Activated T-helper 1 cell treated with anti-CD3 and anti-CD28 coated beads, Interleukin-2, amount 50 U/mL, for 16 hours (primary cell): ENCODE measurements around the gene ABCA1.
"Not testable (repeated sequence)": the region's sequence is repeated elsewhere in the genome, so short reads cannot be mapped to it uniquely, and the experiment has no call there.

Experiments
- DNase-seq, 2 donors: peaks; one replicate each; pipeline ENCODE4 v3.0.0-alpha.2; 2020; ENCODE audit warnings: low read depth in 1 of 2, low spot score in 1 of 2

The ABCA1 gene

DNA sequence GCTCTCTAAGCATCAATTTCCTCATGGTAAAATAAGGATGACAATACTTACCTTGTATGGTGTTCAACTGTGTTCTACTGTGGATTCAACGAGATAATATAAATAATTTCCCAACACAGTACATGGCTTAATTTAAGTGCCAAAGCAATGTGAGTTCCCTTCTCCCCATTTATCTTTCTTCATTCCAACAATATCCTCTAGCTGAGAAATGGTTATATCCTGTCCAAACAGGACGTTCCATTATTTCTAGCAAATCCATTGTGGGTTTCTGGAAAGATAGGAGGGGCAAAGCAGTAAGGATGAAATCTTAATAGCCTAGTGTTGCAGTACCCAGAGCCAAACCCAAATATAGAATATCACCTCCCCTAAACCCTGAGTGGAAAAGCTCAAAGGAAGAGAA, 22.0 kb downstream of the ABCA1 start:
- DNase-seq, result no peak

DNA sequence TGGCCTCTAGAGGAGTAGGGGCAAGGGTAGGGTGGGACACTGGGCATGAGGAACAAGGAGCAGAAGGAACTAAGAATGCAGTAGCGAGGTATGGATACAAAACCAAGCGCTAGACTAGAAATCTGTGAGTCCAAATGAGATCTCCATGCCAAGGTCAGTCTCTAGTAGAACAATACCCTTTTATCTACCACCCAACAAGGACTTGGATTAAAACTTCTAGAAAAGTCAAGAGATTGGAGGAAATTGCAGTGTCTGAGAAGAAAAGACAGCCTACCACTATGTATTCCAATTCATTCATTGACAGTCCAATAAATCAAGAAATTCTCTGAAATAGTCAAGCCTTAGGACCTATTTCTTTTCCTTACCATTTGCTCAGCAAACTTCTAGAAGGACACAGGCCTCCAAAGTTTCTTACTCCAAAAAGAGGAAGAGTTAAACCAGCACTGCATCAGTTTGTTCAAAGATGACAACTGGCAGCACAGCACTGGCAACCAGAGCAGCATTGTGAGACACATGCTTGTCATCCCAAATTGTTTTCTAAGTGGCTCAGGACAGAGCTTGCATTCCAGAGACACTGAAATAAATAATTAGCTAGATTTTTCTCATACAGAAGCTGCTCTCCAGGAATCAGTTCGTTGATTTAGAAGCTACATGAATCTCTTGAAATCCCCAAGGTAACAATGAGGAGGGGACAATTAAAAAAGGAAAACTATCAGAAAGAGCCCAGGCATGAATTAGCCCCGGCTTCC, 22.6 kb downstream of the ABCA1 start:
- no peak for DNase-seq

DNA sequence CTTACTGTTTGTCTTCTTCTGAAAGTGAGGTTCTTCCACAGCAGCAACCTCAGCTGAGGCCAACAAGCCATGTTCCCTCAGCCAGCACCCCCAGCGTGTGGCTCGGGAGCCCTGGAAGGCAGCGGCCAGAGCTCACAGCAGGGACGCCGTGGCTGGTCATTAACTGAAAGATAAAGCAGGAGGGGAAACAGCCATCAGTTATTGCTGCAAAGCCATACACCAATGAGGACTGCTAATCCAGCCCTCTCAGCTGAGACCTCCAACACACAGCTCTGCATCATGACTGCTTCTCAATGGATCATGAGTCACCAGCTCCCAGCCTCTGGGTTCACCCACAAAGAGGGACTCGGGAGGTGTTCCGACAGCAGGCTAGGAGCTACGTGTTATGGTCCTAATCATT, 24.3 kb downstream of the ABCA1 start:
- DNase-seq, result no peak

DNA sequence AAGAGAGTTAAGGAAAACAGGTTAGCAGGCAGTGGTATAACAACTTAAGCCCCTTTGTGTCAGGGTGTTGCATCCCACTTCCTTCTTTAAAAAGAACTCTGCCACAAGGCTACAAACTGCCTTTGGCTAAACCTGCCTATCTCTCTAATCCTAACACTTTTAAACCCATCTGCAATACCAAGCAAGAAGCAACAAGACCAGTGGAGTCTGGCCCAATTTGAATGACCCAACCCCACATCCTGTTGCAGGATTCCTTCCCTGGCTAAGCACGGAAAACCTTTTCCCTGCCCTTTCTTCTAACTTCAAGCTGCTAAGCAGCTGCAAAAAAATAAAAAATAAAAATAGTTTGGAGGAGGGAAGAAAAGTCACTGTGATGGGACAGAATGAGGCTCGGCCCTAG, 27.1 kb downstream of the ABCA1 start:
- no peak for DNase-seq

DNA sequence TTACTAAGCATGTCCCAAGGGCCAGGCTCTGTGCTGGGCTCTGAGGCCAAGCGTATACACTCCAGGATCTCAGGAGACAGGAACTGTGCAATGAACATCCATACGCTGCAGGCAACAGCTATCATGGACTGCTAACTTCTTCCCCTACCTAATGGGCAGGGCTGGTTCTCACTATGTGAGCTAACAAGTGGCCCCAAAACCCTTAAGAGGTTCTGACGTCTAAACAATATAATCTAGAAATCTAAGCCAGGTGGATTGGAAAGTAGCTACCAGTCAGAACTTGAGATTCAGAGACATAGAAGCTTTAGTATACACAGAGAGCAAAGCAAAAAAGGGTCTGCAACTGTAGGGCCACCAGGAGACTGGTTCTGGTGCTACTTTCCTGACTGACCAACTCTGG, 27.6 kb downstream of the ABCA1 start:
- no peak for DNase-seq

DNA sequence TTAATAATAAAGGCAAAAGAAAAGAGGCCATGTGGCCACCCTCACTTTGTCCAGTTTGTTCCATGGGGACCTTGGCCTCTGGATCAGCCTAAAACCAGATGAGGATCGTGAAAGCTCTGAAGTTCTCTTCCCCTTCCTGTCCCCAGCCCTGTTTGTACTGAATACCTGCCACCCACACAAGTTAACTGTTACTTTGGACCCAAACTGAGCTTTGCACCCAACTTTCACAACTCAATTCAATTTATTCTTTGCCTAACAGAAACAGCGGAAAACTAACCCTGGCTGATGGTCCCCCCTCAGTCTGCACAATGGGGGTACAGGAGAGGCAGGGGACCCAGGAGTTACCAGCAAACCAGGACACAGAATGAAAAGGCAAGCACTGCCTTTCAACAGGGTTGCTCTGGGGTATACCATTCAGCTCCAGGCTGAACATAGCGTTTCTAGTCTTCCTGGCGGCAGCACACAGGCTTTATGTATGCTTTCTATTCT, 28.2 kb downstream of the ABCA1 start:
- no peak for DNase-seq

DNA sequence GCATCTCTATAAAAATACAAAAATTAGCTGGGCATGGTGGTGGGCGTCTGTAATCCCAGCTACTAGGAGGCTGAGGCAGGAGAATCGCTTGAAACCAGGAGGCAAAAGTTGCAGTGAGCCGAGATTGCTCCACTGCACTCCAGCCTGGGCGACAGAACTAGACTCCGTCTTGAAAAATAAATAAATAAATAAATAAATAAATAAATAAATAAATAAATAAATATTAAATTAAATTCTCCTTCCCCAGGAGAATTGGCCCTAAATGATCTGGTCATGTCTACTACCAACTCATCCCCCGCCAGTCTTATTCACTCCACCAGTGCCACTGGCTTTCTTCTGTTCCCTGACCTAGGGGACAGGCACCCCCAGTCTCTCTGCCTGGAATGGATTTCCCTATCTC, 29.6 kb downstream of the ABCA1 start:
- DNase-seq, result not testable (repeated sequence)

DNA sequence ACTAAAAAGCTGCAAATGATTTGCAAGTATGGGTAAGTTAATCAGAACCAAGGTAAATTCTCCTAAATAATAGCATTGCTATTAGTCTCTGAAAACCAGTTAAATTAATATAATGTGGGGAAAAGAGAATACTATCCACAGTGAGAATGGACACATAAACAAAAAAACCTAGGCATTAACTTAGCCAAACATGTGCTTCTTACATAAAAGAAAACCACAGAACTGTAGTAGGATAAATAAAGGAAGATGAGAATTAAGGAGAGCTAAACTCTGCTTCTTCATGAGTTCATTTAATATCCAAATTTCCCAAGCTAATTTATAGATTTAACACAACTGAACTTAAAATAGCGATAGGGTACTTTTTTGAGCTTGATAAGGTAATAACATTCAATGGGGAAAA, 31.8 kb downstream of the ABCA1 start:
- DNase-seq, result no peak

DNA sequence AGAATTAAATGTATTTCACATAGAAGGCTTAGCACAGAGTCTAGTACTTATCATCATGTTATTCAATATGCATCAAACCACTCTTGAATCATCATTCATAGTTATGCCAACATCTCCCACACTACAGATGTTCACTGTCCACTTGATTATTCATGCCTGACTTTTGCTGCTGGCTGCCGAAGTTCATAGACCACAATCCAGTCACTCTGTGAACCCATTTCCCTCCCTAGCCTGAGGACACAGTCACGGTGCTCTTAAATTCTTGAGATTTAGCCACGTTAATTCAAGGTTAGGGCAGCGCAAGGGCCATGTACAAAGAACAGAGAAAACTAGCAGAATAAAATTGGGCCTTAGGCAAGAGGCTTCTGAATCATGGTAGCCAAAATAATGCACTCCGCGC, 32.4 kb downstream of the ABCA1 start:
- no peak for DNase-seq

DNA sequence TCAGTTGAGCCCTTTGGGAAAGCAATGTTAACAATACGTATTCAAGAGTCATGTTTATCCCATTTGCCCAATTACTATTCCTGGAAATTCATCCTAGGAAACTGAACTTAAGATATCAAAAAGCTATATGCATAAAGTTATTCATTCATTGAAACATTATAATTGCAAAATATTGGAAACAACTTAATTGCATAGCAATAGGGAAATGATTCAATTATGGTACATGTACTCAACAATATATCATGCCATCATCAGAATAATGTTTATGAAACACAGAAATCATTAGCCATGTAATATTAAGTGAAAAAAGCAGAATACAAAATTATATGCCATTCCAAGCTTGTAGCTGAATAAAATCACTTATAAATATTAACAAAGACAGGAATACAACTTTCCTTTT, 35.3 kb downstream of the ABCA1 start:
- DNase-seq, result no peak

DNA sequence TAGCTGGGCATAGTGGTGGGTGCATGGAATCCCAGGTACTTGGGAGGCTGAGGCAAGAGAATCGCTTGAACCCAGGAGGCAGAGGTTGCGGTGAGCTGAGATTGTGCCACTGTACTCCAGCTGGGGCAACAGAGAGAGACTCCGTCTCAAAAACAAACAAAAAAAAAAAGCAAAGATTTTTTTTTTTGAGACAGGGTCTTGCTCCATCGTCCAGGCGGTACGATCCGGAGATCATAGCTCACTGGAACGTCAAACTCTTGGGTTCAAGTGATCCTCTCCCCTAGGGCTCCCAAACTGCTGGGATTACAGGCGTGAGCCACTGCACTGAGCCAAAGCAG, 37.6 kb downstream of the ABCA1 start:
- DNase-seq, result no peak

DNA sequence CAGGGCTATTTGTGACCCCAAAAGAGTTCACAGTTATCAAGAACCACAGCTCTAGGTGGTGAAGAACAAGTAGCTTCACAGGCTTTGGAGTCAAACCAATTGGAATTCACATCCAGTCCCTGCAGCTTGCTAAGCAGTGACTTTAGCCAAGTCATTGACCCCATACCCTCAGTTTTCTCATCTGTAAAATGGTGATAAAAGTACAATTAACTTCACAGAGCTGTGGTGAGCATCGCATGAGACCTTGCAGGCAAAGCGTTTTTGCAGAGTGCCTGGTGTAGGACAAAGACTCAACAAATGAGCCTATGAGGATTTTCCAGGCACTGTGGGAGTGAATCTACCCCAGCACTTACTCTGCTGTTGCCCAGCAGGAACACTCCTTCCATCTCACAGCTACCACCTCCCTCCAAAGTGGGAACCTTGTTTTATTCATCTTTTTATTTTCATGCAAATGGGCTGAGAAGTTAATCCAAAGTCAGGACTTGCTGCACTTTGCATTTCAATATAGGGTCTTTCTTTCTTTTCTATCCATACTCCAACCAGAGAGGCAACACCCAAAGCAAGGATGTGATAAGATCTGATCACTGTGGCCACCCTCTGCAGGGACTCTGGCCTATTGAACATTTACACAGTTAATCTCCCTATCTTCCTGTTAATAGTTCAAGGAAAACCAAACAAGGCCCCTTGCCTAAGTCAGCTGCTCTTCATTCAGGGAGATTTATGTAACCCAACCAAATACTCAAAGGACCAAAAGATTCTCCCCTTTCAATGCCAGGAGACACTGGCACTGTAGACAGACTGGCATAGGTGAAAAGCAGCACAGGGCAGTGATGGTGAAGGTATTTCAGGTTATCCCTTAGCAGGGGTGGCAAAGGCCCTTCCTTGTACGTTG, 41.9 kb downstream of the ABCA1 start:
- no peak for DNase-seq

DNA sequence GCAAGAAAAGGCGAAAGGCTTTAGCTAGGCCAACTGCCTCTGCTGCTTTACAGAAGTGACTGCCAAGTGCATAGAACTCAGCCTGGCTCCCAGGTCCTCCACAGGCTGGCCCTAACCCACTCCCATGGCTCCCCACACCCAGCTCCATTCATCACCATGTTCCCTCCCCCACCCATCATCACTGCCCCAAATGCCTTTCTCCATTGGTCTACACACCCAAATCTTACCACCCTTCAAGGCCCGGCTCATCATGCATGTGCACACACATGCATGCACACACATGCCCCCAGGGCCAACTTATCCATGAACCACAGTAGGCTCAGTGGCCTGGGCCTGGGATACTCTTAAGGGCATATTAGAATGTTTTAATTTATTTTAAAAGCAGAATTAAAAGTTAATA, 44.8 kb downstream of the ABCA1 start:
- DNase-seq, result no peak

DNA sequence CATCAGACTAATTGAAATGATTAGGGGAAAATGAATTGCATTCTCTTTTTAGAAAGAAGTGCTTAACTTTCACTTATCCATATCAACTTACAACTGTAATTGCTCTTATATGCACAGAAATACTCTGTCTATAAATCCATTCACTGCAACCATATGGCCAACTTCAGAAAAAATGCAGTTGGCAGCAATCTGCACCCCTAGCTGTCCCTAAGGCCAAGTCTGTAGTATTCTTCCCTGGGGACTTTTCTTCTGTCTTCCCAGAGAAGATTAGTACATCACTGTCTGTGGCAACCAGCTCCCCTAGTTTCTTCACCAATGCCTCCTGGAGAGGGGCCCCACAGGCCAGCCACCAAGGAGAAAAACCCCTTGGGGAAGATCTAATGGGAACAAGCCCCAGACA, 45.4 kb downstream of the ABCA1 start:
- no peak for DNase-seq

DNA sequence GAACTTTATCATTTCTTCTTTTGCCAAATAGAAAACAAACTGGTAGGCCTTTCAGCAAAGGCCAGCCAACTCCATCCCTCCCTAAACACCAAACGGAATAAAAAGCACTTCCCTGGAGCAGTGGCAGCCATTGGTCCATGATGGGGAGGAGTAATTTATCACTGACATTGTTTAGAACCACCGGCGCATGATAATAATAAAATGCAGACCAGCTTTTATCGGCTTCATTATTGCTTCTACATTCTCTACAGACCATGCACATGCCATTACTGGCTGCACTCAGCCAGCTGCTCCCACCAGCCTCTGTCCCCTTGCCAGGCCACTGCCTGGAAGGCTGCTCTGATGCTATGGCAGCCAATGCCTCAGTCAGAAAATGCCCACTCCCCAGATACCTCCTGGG, 45.9 kb downstream of the ABCA1 start:
- DNase-seq, result no peak

DNA sequence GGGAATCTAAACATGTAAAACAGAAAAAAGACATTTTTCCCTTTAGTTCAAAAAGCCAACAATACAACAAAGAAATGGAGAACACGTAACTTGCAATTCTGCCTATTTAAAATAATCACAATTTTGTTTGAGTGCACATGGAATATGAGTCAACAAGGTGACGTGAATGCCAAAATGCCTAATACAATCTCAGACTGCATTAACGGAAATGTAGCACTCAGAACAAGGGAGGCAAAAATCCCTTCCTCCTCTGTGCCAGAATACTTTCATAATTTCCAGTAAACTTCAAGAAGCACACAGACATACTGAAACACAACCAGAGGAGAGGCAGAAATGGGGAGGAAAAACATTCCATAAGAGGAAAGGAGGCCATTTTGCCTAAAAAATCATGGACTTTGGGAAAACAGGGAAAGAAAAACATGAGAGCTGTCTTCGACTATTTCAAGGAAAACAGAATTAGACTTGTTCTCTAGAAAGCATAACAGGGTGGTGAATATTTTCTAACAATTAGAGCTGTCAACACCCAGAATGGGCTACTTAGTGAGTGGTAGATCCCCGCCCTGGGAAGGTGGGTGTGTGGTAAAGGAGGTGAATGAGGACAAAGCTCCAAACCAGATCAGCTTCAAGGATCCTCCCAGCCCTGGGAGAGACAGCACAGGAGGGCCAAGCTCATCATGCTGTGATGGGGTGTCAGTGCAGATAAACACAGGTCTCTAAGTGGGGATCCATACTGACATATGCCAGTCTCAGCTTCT, 48.2 kb downstream of the ABCA1 start:
- DNase-seq, result no peak

DNA sequence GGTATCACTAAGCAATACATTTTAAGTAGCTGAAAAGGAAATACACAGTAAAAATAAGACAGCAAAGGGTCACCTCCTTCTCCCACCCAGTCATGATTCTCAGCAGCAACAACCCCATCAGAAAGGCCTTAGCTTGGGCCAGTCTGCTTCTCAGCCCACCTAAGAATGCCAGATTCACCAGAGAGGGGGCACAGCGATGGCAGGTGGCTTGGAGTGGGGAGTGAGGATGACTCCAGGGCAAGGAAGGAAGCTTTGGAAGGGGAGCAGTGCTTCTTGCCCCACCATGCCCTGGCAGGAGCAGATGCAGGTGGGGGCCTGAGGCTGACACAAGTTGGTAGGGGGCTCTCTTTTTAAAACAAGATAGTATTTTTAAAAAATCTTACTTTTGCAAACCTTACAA, 51.4 kb downstream of the ABCA1 start:
- DNase-seq, result no peak

DNA sequence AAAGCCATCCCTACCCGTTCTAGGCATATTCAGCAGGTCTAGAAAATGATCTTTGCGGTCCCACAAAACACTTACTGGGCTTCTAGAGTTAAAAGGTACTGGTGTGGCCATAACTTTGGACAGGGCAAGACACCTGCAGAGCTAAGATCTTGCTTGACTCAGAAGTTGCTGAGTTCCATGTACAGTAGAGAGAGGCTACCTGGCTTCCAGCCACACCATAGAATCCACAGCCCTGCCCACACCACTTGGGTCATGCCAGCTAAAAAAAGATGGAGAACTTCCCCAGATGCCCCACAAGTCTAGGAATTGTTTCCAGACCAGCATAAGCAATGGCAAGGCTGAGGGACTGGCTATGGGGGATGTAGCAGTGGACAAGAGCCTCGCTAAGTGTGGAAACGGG, 52.1 kb downstream of the ABCA1 start:
- no peak for DNase-seq

DNA sequence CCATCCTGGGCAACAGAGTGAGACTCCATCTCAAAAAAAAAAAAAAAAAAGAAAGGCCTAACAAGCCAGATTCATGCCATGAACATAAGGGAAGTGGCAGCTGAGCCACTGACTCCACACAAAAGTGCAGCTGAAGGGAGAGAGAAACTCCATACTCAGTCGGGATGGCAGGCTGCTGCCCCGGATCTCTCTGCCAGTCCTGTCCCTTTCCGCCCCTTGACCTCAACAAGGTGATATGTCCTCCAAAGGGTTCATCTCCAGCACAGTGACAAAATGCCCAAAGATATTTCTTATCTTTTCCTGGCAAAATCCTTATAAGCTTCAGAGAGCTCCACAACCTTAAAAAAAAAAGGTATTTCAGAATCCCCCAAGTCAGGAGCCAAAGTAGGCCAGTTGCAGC, 52.6 kb downstream of the ABCA1 start:
- no peak for DNase-seq

DNA sequence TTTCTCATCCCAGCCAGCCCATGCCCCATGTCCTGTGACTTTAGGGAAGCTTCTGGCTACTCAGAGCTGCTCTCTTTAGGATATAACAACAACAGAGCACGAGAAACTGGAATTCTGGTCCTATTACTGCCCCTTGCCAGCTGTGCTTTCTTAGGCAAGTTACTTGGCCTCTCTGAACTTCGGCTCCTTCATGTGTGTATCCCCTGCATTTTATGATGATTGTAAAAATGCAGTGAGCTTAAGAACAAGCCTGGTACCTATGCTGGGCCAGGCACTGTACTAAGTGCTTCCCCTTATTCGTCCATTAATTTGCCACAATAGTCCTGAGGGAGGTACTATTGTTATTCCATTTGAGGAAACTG, 54.5 kb downstream of the ABCA1 start:
- DNase-seq, result no peak

DNA sequence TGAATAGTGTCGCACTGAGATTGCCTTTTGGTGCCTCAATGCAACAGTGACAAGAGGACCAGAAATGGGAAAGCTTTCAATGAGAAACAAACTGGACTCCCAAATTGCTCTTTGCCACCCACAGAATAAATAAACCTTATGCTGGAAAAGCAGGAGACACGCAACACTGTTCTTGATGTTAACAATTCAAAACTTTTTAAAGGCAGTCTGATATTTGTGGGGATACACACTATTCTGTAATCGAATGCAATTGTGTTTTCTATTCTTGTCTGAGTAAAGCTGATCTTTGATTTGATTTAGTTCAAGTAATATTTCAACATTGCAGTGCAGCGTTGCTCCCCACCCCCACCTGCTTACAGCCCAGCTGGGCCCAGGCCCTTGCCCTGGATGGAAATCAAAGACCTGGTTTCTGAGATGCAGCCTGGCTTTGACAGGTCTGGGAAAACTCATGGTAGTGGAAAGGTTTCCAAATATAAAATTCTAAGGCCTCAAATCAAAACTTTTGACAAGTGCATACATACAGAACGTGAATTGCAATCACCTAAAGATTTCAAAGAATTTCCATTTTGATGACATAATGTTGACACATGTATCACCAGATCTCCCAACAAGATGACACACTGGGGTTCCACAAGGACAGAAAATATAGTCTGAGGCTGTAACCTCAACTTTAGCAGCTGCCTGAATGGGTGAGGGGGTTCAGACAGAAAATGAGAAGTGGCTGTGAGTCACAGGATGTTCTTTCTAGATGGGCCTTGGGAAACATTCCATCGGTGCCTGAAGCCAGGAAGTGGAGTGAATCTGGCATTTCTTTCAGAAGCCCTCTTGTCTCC, 55.1 kb downstream of the ABCA1 start:
- DNase-seq, result no peak
